Left colon (tissue), 2 donors: ENCODE data around the gene CCT7. TPM values are rescaled to one million over a fixed set of nuclear protein-coding genes. Genes with fewer than 3 reads are reported as not detected.
"Not testable (repeated sequence)": the region's sequence is repeated elsewhere in the genome, so short reads cannot be mapped to it uniquely, and the experiment has no call there.

Source experiments
- ATAC-seq: fragments of 200-7000 bp; cut with Tn5 transposase; one replicate; pipeline ENCODE4 v1.9.1; 2020; ENCODE audit warnings: mild to moderate bottlenecking, moderate library complexity
- DNase-seq, 2 donors: peaks; one replicate each; pipeline ENCODE4 v3.0.0-alpha.2; 2020
- intact Hi-C, 2 donors: fragments of 100-400 bp; cut with DNase I in 1 of 2; cut with micrococcal nuclease in 1 of 2; formaldehyde crosslinking; loops; one replicate each; pipeline versions ENCODE4 v1.11.2 to v1.14.0; 2022; cut with DNase I, micrococcal nuclease
- total RNA-seq, 2 donors: library from RNA; stranded (reverse); fragmentation: NEBNext Ultra II Directional; extraction: Animal tissue kit (Norgen Biotek cat#: 25700); gene quantifications; one replicate each; pipeline ENCODE4 v1.2.1, GENCODE V29; 2021
- donor health status: DM: no; HTN: no; CAD: no.
- donor health status: DM: yes; HTN: yes; CAD: no.

Gene CCT7
- total RNA-seq, 2 donors from 2014 or later = 120 to 140 TPM

DNA sequence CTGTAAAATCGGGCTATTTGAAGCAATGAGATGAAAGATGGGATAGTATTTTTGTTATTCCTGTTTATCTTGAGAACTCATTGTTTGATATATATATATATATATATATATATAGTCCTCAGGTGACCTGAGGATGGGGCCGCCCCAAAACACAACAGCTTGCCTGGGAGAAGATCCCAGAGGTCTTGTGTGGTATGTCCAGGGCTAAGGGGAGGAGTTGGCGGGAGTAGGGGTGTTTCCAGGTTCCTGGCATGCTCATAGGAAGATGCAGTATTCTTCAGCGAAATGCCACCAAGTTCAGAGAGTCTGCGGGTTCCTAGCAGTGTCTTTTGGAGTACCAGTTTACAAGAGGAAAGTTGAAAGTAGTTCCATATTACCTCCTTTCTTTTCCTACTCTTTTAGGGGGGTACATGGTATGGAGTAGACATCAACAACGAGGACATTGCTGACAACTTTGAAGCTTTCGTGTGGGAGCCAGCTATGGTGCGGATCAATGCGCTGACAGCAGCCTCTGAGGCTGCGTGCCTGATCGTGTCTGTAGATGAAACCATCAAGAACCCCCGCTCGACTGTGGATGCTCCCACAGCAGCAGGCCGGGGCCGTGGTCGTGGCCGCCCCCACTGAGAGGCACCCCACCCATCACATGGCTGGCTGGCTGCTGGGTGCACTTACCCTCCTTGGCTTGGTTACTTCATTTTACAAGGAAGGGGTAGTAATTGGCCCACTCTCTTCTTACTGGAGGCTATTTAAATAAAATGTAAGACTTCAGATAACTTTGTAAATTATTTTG is 18.3 kb downstream of the CCT7 start:
- intact Hi-C loops = no loop called here
- no peak for DNase-seq
- ATAC-seq = no peak

DNA sequence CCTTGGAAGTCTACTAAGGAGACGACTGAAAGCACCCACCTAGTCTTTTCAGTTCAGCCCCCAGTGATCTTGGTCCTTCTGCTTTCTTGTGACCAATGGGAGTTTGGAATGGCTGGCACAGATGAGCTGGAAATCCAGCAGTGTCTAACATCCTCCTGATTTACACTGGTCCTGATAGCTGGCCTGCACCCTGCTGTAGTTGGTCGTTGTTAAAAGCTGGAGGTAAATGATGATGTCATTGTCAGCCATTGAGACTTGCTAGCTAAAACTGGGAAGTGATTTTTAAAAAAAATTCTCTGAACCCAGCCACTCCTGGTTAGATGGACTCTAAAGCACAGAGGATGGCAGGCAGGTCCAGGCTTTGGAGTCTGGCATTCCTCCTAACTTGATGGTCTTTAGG is 19.3 kb downstream of the CCT7 start:
- ATAC-seq (no peak), DNase-seq (no peak)
- intact Hi-C loops = no loop called here

DNA sequence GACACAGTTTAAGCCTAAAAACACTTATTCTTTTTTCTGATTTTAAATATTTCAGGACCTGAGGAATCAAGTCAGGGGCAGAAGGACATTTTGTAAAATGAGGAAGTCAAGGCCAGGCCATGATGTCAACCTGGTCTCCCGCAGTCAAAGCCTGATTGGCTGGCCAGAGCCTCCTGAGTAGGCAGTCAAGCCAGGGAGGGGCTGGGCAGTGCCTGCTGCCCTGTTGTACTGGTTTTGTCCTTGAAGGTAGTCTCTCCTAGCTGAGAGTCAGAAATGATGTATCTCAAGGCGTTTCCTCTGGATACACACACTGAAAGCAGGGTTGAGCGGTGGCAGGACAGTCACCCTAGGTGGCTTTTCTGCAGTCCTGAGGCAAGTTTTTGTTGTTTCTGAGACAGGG is 19.8 kb downstream of the CCT7 start:
- intact Hi-C loops = no loop called here
- peak; percentile 36 for ATAC-seq
- no peak for DNase-seq

DNA sequence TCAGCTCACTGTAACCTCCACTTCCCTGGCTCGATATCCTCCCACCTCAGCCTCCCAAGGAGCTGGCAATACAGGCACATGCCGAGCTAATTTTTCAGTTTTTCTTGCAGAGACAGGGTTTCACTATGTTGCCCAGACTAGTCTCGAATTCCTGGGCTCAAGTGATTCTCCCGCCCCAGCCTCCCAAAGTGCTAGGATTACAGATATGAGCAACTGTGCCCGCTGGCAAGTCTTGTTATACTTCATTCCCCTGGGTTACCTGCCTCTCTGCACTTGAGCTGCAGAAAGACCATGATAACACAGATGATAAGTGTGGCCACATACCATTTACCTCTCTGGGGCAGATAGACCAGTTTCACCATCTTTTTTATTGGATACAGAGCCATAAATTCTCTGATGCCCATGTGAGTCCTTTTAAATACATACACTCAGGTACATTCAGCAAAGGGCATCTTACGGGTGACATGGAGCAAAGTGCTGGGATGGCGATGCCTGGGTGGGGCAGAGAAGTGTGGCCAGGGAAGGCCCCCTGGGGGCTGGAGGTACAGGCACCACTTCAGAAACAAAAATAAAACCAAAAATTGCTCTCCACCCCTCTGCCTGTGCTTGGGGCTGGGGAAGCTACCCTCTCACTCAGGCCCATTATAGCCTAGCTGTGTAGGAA is 20.4 kb downstream of the CCT7 start:
- DNase-seq (no peak), ATAC-seq (no peak)
- intact Hi-C loops = no loop called here

DNA sequence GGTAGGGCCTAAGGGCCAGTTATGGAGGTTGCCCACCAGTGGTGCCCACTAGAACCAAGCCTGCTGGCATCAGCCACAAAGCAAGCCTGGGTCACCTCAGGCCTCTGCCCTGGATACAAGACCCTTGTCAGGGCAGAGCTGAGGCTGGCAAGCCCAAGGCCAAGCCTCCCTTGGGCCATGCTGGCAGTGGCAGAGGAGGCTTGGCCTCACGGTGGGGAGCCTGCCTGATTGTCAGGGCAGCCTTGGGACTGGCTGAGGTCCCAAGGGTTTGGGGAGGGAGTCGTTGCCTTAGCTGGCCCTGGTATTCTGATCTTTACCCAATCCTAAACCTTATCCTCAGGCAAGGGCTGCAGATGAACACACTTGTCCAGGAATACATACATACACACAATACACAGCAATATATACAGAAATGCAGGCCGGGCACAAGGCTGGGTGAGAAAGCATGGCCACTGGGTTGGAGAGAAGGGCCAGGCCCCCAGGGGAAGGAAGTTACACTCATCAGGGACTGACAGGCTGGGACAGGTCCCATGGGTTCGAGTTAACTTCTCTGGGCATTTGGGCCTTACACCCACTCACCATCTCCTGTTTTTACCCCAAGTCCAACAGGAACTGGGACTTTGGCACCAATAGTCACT is 21.0 kb downstream of the CCT7 start:
- intact Hi-C loops = no loop called here
- no peak for ATAC-seq
- no peak for DNase-seq

DNA sequence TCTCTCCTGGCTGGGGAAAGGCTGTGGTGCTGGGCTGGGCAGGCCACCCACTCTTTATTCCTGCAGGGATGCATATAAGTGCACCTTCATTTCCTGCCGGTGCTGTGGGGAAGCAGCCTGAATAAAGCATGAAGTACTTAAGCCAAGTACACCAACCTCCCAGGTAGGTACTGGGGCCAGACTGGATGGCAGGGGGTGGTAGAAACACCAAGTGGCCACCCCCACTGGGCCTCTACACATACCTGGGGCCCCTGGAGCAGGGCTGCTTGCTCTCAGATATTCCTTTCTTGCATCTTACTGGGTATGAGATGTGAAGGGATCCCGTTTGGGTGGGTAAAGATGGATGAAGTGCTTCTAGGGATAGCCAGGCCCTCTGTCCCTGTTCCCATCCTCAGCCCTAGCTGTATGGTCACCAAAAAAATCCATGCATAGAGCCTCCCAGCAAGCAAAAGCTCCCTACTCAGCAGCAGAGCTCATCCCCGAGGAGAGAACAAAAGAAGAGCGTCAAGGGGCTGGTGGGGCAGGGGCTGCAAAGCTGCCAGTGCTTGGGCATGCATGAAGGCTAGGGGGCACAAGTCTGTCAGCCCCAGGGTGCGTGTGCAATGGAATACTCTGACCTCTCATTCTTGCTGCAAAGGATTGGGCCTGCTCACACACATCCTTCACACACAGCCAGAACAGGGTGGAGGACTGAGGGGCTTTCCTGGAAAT is 22.0 kb downstream of the CCT7 start:
- intact Hi-C loops = no loop called here
- ATAC-seq (no peak), DNase-seq (no peak)

DNA sequence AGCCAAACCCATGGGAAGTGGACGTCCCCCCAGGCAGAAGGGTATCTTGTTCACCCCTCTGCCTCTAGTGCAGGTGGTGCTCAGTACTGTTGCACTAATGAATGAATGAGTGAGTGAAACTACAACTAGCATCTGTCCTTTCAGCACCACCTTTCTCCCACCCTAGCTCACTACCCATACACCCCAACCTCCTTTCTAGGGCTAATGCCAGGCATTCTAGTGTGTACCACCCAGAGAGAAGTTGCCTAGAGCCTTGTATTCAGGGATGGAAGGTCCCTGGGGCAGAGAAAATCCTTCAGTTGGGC is 22.5 kb downstream of the CCT7 start:
- no peak for DNase-seq
- intact Hi-C loops = no loop called here
- ATAC-seq = no peak

DNA sequence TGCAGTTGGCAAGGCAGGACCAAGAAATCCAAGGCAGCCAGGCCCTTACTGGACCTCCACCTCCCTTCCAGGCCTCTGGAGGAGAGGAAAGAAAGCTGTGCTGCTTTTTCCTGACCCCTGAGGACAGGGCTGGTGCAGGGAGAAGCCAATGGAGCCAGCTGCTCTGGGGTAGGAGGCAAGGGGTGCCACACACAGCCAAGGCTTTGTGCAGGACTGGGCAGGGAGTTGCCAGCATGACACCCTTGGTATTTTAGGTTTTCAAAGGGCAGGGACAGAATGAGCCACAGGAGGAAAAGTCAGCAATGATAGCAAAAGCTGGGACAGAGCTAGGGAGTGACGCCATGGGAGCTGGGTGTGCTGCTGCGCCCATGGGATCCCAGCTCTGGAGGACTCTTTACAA is 22.9 kb downstream of the CCT7 start:
- intact Hi-C loops = no loop called here
- DNase-seq (no peak), ATAC-seq (no peak)

DNA sequence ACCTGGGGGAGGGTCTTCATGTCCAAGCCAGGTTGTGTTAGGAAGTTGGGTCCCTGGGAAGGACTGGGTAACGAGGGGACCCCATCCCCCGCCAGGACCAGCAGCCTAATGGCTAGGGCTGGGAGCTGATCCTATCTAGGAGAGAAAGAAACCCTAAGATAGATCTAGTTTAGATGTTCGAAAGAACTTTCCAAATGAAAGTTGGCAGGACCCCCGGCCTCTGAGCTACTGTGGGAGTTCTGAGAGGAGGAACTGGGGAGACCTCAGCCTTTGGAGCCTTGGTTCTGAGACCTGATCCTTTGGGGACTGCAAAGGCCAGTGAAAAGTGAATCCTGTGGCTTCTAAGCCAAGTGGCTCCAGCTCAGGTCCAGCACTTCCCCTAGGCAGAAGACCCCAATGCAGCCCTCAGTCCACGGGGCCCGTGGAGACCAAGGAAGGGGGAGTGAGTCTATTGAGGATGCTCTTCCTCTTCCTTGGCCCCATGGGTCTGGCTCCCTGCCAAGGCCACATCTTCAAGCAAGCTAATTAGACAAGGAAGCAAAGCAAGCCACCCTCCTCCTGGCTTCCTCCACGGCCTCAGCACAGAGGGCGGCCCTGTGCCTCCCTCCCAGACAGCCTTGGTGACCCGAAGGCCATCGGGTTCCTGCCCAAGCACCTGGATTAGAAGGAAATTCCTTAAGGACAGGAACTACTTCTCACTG is 23.5 kb downstream of the CCT7 start:
- intact Hi-C loops = no loop called here
- ATAC-seq (peak; percentile 26), DNase-seq (peak in 1 of 2 donors; percentile 56)

DNA sequence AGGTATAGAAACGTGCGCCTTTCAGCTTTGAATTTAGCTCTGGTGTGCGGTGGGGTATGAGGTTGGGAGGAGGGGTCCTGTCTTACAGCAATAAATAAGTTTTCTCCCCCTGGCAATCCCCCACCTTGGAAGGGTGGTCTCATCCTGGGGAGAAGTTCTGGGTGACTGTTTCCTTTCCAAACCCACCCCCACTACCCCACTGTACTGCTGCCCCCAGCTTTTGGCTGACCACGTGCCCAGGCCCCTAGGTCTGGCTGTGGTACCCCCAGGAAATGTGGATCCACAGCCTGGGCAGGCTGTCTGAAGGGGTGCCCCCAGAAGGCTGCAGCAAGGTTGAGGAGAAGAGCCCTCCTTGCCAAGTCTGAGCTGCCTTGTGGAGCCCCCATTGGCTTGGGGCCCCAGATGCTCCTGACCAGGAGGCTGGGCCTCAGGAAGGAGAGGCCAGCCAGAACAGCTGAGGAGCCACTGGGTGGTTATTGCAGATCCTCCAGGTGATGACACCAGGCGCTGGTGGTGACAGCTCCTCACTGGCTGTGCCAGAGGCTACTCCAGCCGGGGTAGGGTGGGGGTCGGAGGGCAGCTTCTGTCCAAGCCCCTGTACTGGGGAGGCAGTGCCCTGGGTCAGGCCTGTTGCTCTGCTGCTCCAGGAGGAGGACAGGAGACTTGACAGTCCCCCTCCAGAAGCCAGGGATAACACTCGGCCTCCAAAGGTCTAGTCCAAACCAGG is 24.2 kb downstream of the CCT7 start:
- intact Hi-C loops = no loop called here

DNA sequence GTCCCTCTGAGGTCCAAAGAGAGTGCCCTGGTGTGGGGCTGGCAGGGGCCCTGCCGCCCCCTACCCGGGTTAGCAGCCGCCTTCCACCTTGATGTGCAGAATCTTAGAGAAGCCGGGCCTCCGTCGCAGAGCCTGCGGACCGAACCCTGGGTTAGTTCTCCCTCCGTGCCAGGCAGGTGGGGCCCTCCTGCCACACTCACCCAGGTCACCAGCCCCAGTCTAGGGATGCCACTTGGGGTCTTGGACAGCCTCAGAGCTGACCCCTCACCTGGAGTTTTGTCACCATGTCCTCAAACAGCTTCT is 24.8 kb downstream of the CCT7 start:
- intact Hi-C loops = no loop called here
- DNase-seq = no peak
- no peak for ATAC-seq

More for the DNA sequence above, 24.2 kb downstream of the CCT7 start:
- DNase-seq = no peak
- no peak for ATAC-seq

DNA sequence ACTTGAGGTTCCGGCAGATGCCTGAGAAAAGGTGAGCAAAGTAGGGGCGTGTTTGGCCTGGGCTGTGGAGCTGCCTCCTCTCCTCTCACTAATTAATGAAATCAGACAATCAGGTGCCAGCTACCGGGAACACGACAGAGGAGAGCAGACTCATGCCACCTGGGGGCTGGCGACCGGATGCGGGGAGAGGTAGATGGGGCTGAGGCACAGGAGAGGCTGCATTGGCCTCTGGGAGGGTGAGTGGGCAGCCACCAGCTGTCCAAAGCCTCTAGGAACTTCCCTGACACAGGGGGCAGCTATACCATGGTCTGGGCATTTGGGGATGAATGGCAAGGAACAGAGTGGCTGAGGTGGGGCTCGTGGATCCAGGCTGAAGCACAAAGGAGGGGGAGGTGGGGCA is 25.2 kb downstream of the CCT7 start:
- ATAC-seq (no peak), DNase-seq (no peak)
- intact Hi-C loops = no loop called here

DNA sequence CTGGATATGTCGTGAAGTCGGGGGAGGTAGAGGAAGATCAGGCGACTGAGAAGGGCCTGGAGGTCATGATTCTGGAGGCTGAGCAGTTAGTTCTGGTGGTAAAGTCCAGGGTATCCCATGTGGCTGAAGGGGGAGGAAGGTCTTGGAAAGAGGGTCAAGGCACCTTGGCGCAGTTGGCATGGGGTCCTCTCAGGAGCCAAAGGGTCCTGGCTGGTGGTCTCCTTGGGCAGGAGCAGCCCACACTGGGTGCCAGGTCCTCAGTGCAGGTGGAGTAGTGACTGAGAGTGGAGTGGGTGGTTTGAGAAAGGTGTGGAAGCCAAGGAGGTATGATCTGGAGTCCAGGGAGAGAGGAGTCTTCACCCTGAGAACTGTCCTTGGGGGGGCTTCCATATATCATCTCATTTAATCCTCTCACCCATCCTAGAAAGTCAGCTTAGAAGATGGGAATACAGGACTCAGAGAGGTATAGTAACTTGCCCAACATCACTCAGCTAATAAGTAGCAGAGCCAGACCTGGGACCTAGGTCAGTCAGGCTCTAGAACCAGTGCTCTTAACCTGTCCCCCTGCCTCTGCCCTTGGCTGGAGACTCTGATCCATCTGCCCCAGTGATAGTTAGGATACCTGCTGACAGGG is 25.7 kb downstream of the CCT7 start:
- intact Hi-C loops = no loop called here
- DNase-seq = no peak
- ATAC-seq = no peak

DNA sequence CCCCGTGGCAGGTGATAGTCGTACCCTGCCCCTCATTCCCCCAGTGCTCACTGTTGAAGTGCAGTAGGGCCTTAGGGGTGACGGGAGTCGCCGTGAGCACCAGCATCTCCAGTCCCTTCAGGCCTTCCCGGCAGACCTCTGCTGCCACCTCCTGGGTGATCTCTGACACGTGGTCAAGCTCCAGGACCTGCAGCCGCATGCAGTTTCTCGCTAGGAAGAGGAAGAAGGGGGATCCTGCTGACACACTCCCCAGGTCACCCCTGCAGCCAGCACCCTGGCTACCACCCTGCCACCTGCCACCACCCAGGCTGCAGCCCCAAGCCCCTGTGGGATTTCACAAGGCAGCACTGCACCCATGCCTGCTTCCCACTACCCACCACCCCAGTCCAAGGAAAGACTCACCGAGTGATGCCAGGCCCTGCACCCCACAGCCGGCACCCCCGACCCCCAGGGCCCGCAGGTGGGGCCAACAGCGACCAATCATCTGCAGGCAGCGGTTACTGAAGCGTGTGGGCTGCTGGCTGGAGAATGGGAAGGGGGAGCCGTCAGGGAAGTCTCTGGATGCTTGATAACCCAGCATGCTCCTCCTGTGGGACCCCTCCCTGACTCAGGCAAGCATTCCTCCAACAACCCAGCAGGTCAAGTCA is 26.4 kb downstream of the CCT7 start:
- DNase-seq = peak in 1 of 2 donors; percentile 53
- ATAC-seq = peak; percentile 78
- intact Hi-C loops = no loop called here

DNA sequence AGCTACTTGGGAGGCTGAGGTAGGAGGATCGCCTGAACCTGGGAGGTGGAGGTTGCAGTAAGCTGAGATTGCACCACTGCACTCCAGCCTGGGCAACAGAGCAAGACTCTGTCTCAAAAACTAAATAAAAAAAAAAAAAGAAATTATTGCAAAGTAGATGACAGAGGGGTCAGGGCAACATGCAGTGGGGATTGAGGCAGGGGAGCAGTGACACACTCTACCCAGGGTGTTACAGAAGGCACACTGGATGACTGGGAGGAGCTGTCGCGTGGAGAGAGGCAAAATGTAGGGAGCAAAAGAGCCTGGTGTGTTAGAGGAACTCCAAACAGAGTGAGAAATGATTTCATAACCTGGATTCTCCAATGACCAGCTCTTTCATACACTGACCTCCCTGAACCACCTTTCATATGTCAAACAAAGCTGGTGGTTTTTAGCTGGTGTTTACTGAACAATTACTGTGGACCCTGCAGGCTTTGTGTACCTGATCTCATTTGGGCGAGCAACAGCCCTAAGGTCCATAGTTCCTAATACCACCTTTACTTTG is 28.1 kb downstream of the CCT7 start:
- DNase-seq (no peak), ATAC-seq (no peak)
- intact Hi-C loops = no loop called here

DNA sequence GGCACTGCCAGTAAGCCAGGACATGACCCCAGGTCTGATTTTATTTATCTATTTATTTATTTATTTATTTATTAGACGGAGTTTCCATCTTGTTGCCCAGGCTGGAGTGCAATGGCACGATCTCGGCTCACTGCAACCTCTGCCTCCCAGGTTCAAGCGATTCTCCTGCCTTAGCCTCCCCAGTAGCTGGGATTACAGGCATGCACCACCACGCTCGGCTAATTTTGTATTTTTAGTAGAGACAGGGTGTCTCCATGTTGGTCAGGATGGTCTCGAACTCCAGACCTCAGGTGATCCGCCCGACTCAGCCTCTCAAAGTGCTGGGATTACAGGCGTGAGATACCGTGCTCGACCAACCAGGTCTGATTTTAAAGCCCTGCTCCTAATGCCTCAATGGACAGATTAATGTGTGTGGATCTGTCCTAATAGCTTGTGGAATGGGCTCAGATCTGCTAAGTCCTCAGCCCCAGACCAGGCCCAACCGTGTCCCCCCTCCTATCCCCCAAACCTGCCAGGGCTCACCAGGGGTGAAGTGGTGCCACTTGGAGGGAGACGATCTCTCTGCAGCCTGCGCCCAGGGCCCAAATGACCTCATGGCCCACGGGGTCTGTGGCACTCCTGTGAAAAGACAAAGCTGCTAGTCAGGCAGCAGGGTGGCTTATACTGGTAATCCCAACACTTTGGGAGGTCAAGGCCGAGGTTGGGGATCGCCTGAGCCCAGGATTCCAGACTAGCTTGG is 28.8 kb downstream of the CCT7 start:
- intact Hi-C loops, ATAC-seq, DNase-seq: not testable (repeated sequence)
